ENCODE results near the gene ANKRD22. TPM values are rescaled to one million over a fixed set of nuclear protein-coding genes. Genes with fewer than 3 reads are reported as not detected.
"Not testable (repeated sequence)": the region's sequence is repeated elsewhere in the genome, so short reads cannot be mapped to it uniquely, and the experiment has no call there.

ANKRD22 gene
- total and polyA plus RNA-seq, 2 experiments from 2014 or later: not detected

DNA sequence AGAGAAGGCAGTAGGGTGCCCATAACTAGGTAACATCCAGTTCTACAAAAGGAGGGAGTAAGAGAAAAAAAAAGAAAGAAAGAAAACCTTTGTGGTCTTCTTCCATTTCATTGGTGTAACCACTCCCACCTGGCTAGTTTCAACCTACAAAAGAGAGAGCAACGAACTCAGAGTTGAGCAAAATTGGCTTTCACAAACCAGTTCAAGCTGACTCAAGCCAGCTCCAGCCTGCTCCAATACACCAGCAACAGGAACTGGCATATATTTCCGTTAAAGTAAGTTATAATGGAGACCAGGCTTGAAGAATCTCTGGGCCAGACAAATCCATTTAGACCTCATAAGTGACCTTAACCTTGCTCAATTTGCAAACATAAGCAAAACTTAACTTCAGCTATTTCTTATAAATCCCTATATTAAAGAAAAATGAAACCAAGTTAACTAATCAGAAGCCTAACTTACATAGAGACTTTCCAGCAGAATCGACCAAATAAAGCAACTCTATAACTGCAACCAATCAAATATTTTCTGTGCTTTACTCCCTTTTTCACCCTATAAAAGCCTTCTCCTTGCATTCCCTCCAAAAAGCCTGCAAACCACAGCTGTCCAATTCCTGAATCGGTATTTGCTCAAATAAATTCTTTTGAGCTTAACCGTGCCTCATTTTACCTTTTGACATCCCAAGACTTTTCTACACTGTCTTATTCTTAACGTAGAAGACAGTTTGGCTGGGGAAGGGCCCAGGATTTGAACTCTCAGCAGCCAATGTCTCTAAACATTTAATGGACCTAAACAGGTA is 10.1 kb downstream of the ANKRD22 start:
- TF ChIP-seq, protein P1, sequence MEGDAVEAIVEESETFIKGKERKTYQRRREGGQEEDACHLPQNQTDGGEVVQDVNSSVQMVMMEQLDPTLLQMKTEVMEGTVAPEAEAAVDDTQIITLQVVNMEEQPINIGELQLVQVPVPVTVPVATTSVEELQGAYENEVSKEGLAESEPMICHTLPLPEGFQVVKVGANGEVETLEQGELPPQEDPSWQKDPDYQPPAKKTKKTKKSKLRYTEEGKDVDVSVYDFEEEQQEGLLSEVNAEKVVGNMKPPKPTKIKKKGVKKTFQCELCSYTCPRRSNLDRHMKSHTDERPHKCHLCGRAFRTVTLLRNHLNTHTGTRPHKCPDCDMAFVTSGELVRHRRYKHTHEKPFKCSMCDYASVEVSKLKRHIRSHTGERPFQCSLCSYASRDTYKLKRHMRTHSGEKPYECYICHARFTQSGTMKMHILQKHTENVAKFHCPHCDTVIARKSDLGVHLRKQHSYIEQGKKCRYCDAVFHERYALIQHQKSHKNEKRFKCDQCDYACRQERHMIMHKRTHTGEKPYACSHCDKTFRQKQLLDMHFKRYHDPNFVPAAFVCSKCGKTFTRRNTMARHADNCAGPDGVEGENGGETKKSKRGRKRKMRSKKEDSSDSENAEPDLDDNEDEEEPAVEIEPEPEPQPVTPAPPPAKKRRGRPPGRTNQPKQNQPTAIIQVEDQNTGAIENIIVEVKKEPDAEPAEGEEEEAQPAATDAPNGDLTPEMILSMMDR (IDR thresholded peaks at IDR 0.05; ENCODE audit: low read depth, low read length): no peak
- Histone ChIP-seq H3K4me3 (no peak overlapping the region), H3K9me3 (ENCODE audit: low read depth) (no peaks in the 10 kb centered on the region), H3K27me3 (no peaks in the 10 kb centered on the region), H3K4me1 (ENCODE audit: low read depth) (no peaks in the 10 kb centered on the region), H3K36me3 (no peaks in the 10 kb centered on the region), H3K27ac (no peak overlapping the region)
- no peak for DNase-seq (ENCODE audit: low read depth in 1 of 2, low spot score in 1 of 2)

DNA sequence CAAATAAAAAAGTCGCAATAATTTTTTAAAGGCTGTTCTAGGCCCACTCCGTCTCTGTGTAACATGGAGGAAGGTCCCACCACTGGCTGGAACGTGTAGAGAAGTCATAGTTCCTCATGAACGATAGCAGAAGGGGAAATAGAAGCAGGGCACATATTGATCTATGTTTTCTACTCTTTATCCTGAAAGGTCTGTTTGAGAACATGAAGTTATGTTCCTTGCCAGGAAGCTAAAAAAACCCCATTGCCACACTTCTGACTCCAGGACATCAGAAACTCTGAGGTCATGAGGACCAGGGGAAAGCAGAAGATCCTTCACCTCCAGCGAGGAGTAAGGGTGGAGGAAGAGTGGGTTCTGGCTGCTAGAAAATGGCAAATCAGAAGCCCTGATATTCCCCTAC is 10.8 kb downstream of the ANKRD22 start:
- Histone ChIP-seq H3K27me3 (no peaks in the 10 kb centered on the region), H3K4me1 (ENCODE audit: low read depth) (no peaks in the 10 kb centered on the region), H3K4me3 (no peak overlapping the region), H3K36me3 (no peaks in the 10 kb centered on the region), H3K27ac (no peak overlapping the region), H3K9me3 (ENCODE audit: low read depth) (no peaks in the 10 kb centered on the region)
- DNase-seq (ENCODE audit: low read depth in 1 of 2, low spot score in 1 of 2): no peak
- TF ChIP-seq, protein P1 (IDR thresholded peaks at IDR 0.05; ENCODE audit: low read depth, low read length): no peak

DNA sequence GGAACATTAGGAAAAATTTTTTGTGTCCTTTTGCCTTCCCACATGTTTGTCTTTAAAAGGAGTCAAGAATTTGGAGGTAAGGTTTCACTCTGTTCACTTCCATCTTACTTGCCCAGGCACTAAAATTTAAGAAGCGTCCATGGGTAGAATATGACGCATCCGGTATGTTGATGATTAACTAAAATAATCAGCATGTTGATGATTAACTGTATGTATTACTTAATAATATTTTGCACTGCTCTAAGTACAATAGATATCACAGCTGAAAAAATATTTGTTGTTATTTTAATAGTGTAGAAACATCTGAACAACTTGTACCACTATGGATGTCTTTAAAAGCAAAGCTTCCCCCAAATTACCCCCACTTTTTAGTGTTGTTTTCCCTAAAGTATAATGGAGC is 11.5 kb downstream of the ANKRD22 start:
- H3K4me3 ChIP-seq: no peak overlapping the region
- H3K27me3 ChIP-seq: peaks cover 3% of the 10 kb centered on the region
- peak in 1 of 2 donors; percentile 35 for DNase-seq (ENCODE audit: low read depth in 1 of 2, low spot score in 1 of 2)
- TF ChIP-seq, protein P1 (IDR thresholded peaks at IDR 0.05; ENCODE audit: low read depth, low read length): no peak
- H3K4me1 ChIP-seq (ENCODE audit: low read depth): no peaks in the 10 kb centered on the region
- no peaks in the 10 kb centered on the region for H3K9me3 ChIP-seq (ENCODE audit: low read depth)
- no peaks in the 10 kb centered on the region for H3K36me3 ChIP-seq
- no peak overlapping the region for H3K27ac ChIP-seq

DNA sequence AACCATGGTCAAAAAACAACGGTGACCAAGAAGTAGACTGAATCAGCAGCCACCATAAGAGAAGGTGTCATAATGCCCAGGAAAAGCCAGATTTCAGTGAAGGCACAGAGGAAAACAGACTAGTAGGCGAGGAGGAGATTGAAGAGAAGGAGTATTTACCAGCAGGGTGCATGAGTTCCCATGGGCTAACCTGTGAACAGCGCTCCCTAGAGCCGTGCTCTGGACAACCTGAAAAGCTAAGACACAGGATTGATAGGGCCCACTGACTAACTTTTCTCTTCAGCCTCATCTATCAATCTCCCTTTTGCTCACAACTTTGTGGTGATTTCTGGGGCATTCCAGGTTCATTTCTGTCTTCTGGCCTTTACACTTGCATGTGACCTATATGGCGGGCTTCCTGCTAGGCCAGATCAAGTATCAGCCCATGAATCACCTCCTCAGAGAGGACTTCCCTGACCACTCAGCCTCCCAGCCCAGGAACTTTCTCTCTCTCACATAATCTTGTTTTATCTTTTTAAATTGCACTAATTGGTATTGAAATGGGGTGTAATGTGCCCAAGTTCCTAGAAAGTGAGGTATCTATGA is 12.8 kb downstream of the ANKRD22 start:
- no peak for DNase-seq (ENCODE audit: low read depth in 1 of 2, low spot score in 1 of 2)
- TF ChIP-seq, protein P1 (IDR thresholded peaks at IDR 0.05; ENCODE audit: low read depth, low read length): no peak
- peaks cover 11% of the 10 kb centered on the region for H3K27me3 ChIP-seq
- H3K36me3 ChIP-seq: no peaks in the 10 kb centered on the region
- no peaks in the 10 kb centered on the region for H3K9me3 ChIP-seq (ENCODE audit: low read depth)
- no peaks in the 10 kb centered on the region for H3K4me1 ChIP-seq (ENCODE audit: low read depth)
- no peak overlapping the region for H3K27ac ChIP-seq
- no peak overlapping the region for H3K4me3 ChIP-seq

DNA sequence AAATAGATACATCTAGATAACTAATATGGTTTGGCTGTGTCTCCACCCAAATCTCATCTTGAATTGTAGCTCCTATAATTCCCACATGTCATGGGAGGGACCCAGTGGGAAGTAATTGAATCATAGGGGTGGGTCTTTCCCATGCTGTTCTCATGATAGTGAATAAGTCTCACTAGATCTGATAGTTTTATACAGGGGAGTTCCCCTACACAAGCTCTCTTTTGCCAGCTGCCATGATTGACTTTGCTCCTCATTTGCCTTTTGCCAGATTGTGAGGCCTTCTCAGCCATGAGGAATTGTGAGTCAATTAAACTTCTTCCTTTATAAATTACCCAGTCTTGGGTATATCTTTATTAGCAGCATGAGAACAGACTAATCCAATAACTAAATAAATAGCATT is 14.0 kb downstream of the ANKRD22 start:
- H3K4me1 ChIP-seq (ENCODE audit: low read depth); H3K9me3 ChIP-seq (ENCODE audit: low read depth); H3K4me3 ChIP-seq; H3K36me3 ChIP-seq; H3K27ac ChIP-seq; DNase-seq (ENCODE audit: low read depth in 1 of 2, low spot score in 1 of 2): not testable (repeated sequence)
- peaks cover 11% of the 10 kb centered on the region for H3K27me3 ChIP-seq

DNA sequence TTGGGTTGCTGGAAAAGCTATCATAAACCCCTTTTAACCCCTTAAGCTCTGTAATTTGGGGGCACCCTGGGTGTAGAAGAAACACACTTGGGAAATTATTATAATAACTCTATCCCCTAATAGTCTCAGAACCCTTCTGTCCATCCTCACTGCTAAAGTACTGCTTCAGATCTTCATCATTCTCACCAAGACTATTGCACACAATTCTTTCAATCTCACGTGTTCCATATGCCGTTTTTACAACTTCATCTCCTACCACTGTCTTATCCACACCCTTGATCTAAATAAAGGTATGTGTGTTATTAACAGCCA is 15.8 kb downstream of the ANKRD22 start:
- H3K4me3 ChIP-seq: no peak overlapping the region
- peaks cover 11% of the 10 kb centered on the region for H3K27me3 ChIP-seq
- no peak for DNase-seq (ENCODE audit: low read depth in 1 of 2, low spot score in 1 of 2)

More for the DNA sequence above, 15.8 kb downstream of the ANKRD22 start:
- TF ChIP-seq, protein P1 (IDR thresholded peaks at IDR 0.05; ENCODE audit: low read depth, low read length): no peak
- Histone ChIP-seq H3K27ac (no peak overlapping the region), H3K9me3 (ENCODE audit: low read depth) (no peaks in the 10 kb centered on the region), H3K36me3 (no peaks in the 10 kb centered on the region), H3K4me1 (ENCODE audit: low read depth) (no peaks in the 10 kb centered on the region)
